ENCODE results near the gene ACAD8. TPM values are rescaled to one million over a fixed set of nuclear protein-coding genes. Genes with fewer than 3 reads are reported as not detected.

ACAD8 gene
- total RNA-seq, 2 donors from 2014 or later = 39.4 to 46.1 TPM

GRCh38 chr11:134264966-134265764, 11.8 kb downstream of the ACAD8 start:
- Histone ChIP-seq H3K27me3 (replicated peaks; ENCODE audit: insufficient read depth) (no peaks in the 10 kb centered on the region), H3K9me3 (no peaks in the 10 kb centered on the region), H3K4me3 (no peak overlapping the region), H3K4me1 (replicated peaks) (peaks cover 12% of the 10 kb centered on the region), H3K27ac (peak overlapping the region in 1 of 2 donors; percentile 58), H3K36me3 (peaks cover 0 to 3% of the 10 kb centered on the region in 2 donors)
- no peak for TF ChIP-seq POLR2A (IDR thresholded peaks at IDR 0.05)
- peak; percentile 58 for TF ChIP-seq POLR2AphosphoS5 (IDR thresholded peaks at IDR 0.05)
- TF ChIP-seq CTCF (IDR thresholded peaks at IDR 0.05) = no peak
- intact Hi-C loops (cut with DNase I) = no loop called here
- 78% methylated on average over 7 of the region's 7 CpGs for WGBS
- peak; percentile 40 for DNase-seq (ENCODE audit: low spot score)

- H3K9me3 ChIP-seq = no peaks in the 10 kb centered on the region
- H3K36me3 ChIP-seq = no peaks in the 10 kb centered on the region
- no peak for DNase-seq (ENCODE audit: low spot score)
- intact Hi-C loops (cut with DNase I) = no loop called here
- H3K27ac ChIP-seq = peak overlapping the region; percentile 58 to 59
- H3K4me1 ChIP-seq (replicated peaks) = peaks cover 12% of the 10 kb centered on the region
- 63% methylated on average over 5 of the region's 5 CpGs for WGBS
- TF ChIP-seq POLR2AphosphoS5 (IDR thresholded peaks at IDR 0.05) = no peak
- TF ChIP-seq POLR2A (IDR thresholded peaks at IDR 0.05) = no peak
- no peak for TF ChIP-seq CTCF (IDR thresholded peaks at IDR 0.05)
- H3K4me3 ChIP-seq = no peak overlapping the region
- no peaks in the 10 kb centered on the region for H3K27me3 ChIP-seq (replicated peaks; ENCODE audit: insufficient read depth)
Observed at GRCh38 chr11:134266440-134266839, 13.1 kb downstream of the ACAD8 start.

GRCh38 chr11:134266841-134267251, 13.5 kb downstream of the ACAD8 start:
- no peaks in the 10 kb centered on the region for H3K36me3 ChIP-seq
- H3K27me3 ChIP-seq (replicated peaks; ENCODE audit: insufficient read depth) = no peaks in the 10 kb centered on the region
- WGBS = 36% methylated on average over 3 of the region's 3 CpGs
- intact Hi-C loops (cut with DNase I) = no loop called here
- H3K9me3 ChIP-seq = no peaks in the 10 kb centered on the region
- no peak overlapping the region for H3K4me3 ChIP-seq
- peaks cover 12% of the 10 kb centered on the region for H3K4me1 ChIP-seq (replicated peaks)
- TF ChIP-seq POLR2AphosphoS5 (IDR thresholded peaks at IDR 0.05) = peak; percentile 76
- TF ChIP-seq CTCF (IDR thresholded peaks at IDR 0.05) = no peak
- no peak for TF ChIP-seq POLR2A (IDR thresholded peaks at IDR 0.05)
- peak; percentile 71 for DNase-seq (ENCODE audit: low spot score)
- H3K27ac ChIP-seq = peak overlapping the region; percentile 58 to 59

- H3K4me3 ChIP-seq = no peak overlapping the region
- WGBS = 79% methylated on average over 5 of the region's 5 CpGs
- intact Hi-C loops (cut with DNase I) = no loop called here
- peak overlapping the region; percentile 35 to 58 for H3K27ac ChIP-seq
- no peaks in the 10 kb centered on the region for H3K36me3 ChIP-seq
- no peak for DNase-seq (ENCODE audit: low spot score)
- peaks cover 12% of the 10 kb centered on the region for H3K4me1 ChIP-seq (replicated peaks)
- no peaks in the 10 kb centered on the region for H3K9me3 ChIP-seq
- no peaks in the 10 kb centered on the region for H3K27me3 ChIP-seq (replicated peaks; ENCODE audit: insufficient read depth)
- TF ChIP-seq POLR2A (IDR thresholded peaks at IDR 0.05) = no peak
- TF ChIP-seq CTCF (IDR thresholded peaks at IDR 0.05) = no peak
- no peak for TF ChIP-seq POLR2AphosphoS5 (IDR thresholded peaks at IDR 0.05)
Observed at GRCh38 chr11:134267461-134267860, 14.1 kb downstream of the ACAD8 start.

- 91% methylated on average over 11 of the region's 11 CpGs for WGBS
- no peak overlapping the region for H3K4me3 ChIP-seq
- intact Hi-C loops (cut with DNase I) = no loop called here
- H3K9me3 ChIP-seq = no peaks in the 10 kb centered on the region
- TF ChIP-seq CTCF (IDR thresholded peaks at IDR 0.05) (no peak), POLR2AphosphoS5 (IDR thresholded peaks at IDR 0.05) (no peak), POLR2A (IDR thresholded peaks at IDR 0.05) (no peak)
- no peak for DNase-seq (ENCODE audit: low spot score)
- H3K27me3 ChIP-seq (replicated peaks; ENCODE audit: insufficient read depth) = no peaks in the 10 kb centered on the region
- H3K4me1 ChIP-seq (replicated peaks) = peaks cover 12% of the 10 kb centered on the region
- no peaks in the 10 kb centered on the region for H3K36me3 ChIP-seq
- no peak overlapping the region for H3K27ac ChIP-seq
Observed at GRCh38 chr11:134267966-134268365, 14.6 kb downstream of the ACAD8 start.
